Parathyroid adenoma (tissue), 2 donors: ENCODE data around the gene RSL24D1.
"Not testable (repeated sequence)": the region's sequence is repeated elsewhere in the genome, so short reads cannot be mapped to it uniquely, and the experiment has no call there.

Experiments
- H2AFZ ChIP-seq: fragments of 300-600 bp; sonication (generic); one replicate; pipeline ENCODE4 v1.7.0; 2017; ENCODE audit warnings: antibody characterized with exemption, mild to moderate bottlenecking
- H3K27ac ChIP-seq: fragments of 300-600 bp; sonication (generic); one replicate; pipeline ENCODE4 v1.7.0; 2017
- H3K27me3 ChIP-seq: fragments of 300-600 bp; sonication (generic); one replicate; pipeline ENCODE4 v1.7.0; 2017; ENCODE audit warnings: low read length; ENCODE audit not compliant: control insufficient read depth, insufficient read depth
- H3K36me3 ChIP-seq: fragments of 300-600 bp; sonication (generic); one replicate; pipeline ENCODE4 v1.7.0; 2017; ENCODE audit warnings: low read length; ENCODE audit not compliant: control insufficient read depth, insufficient read depth
- H3K4me1 ChIP-seq: fragments of 300-600 bp; sonication (generic); one replicate; pipeline ENCODE4 v1.7.0; 2017; ENCODE audit warnings: control low read depth
- H3K4me2 ChIP-seq: fragments of 300-600 bp; sonication (generic); one replicate; pipeline ENCODE4 v1.7.0; 2017; ENCODE audit warnings: low read length
- H3K4me3 ChIP-seq: fragments of 300-600 bp; sonication (generic); one replicate; pipeline ENCODE4 v1.7.0; 2017; ENCODE audit warnings: low read depth, low read length
- H3K79me2 ChIP-seq: fragments of 300-600 bp; sonication (generic); one replicate; pipeline ENCODE4 v1.7.0; 2017; ENCODE audit warnings: control low read depth
- H3K9ac ChIP-seq: fragments of 300-600 bp; sonication (generic); one replicate; pipeline ENCODE4 v1.7.0; 2017; ENCODE audit warnings: mild to moderate bottlenecking
- H3K9me3 ChIP-seq: fragments of 300-600 bp; sonication (generic); one replicate; pipeline ENCODE4 v1.7.0; 2017; ENCODE audit warnings: low read length; ENCODE audit not compliant: control insufficient read depth
- TF ChIP-seq, protein P1 (sequence below): fragments of 300-600 bp; sonication (generic); IDR thresholded peaks from one replicate; pipeline ENCODE4 v1.7.0; 2017; ENCODE audit warnings: antibody characterized with exemption, mild to moderate bottlenecking
- donor health status: primary hyperparathyroidism.

RSL24D1 gene

DNA sequence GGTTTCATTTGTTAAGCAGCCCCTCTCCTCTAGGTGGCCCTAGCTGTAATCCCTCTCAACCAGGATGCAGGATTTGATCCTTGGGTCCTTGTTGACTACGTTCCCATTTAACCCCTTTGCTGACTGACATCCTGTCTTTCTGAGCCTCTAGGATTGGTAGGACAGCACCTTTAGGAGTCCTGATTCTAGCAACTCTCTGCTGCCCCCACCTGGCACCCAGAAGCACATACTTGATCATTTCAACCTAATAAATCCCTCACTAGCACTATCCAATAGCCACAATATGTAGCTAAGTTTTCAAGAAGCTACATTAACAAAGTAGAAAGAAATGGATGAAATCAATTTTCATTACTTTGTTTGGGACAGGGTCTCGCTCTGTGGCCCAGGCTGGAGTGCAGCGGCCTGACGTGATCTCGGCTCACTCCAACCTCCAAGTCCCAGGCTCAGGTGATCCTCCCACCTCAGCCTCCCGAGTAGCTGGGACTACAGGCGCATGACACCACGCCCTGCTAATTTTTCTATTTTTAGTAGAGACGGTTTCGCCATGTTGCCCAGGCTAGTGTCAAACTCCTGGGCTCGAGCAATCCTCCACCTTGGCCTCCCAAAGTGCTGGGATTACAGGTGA, 28.3 kb downstream of the RSL24D1 start:
- no peaks in the 10 kb centered on the region for H3K27me3 ChIP-seq
- H3K36me3 ChIP-seq, result no peaks in the 10 kb centered on the region
- no peak overlapping the region for H3K4me2 ChIP-seq
- H2AFZ ChIP-seq, result no peak overlapping the region
- H3K9ac ChIP-seq, result no peak overlapping the region
- no peaks in the 10 kb centered on the region for H3K79me2 ChIP-seq
- H3K4me3 ChIP-seq, result no peak overlapping the region
- H3K9me3 ChIP-seq, result no peaks in the 10 kb centered on the region
- no peak overlapping the region for H3K27ac ChIP-seq
- H3K4me1 ChIP-seq, result no peaks in the 10 kb centered on the region
- TF ChIP-seq, protein P1, sequence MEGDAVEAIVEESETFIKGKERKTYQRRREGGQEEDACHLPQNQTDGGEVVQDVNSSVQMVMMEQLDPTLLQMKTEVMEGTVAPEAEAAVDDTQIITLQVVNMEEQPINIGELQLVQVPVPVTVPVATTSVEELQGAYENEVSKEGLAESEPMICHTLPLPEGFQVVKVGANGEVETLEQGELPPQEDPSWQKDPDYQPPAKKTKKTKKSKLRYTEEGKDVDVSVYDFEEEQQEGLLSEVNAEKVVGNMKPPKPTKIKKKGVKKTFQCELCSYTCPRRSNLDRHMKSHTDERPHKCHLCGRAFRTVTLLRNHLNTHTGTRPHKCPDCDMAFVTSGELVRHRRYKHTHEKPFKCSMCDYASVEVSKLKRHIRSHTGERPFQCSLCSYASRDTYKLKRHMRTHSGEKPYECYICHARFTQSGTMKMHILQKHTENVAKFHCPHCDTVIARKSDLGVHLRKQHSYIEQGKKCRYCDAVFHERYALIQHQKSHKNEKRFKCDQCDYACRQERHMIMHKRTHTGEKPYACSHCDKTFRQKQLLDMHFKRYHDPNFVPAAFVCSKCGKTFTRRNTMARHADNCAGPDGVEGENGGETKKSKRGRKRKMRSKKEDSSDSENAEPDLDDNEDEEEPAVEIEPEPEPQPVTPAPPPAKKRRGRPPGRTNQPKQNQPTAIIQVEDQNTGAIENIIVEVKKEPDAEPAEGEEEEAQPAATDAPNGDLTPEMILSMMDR, result no peak

DNA sequence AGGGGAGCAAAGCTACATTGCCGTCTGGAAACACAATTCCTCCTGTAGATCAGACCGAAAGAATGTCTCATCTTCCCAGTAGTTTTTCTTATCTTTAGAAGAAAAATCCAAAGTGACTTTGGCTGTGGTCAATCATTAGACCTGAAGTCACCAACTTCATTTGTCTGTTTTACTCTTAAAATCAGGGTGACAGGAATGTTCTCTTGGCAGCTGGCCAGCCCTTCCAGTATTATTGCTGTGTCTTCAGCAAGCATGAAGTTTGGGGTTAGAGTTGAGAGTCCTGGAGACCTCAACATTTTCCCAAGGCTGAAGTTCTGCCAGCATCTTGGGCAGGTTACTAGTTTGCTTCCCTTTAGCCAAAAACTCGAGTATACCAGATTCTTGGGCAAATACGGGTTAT, 32.5 kb downstream of the RSL24D1 start:
- Histone ChIP-seq H3K27me3 (no peaks in the 10 kb centered on the region), H3K4me3 (no peak overlapping the region), H2AFZ (no peak overlapping the region), H3K9ac (no peak overlapping the region), H3K36me3 (no peaks in the 10 kb centered on the region), H3K9me3 (peaks cover 3% of the 10 kb centered on the region), H3K4me2 (no peak overlapping the region), H3K27ac (no peak overlapping the region), H3K79me2 (no peaks in the 10 kb centered on the region), H3K4me1 (no peaks in the 10 kb centered on the region)
- TF ChIP-seq, protein P1, result no peak

DNA sequence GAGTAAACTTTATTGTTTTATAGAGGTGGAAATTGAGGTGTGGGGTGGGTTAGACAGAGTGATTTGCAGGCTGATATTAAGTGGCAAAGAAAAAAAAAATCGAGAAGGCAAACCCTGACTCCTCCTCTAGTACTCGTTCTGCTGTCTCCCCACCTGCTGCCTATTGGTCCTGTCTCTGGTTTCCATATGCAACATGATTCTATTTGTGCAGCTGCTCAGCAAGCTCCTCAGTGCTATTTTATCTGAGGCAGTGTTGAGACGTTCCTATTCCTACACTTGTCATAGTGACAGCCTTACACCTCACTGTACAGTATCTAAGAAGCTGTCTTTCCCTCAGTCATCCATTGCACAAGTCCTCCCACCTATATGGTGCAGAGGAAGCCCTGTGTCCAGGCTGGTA, 45.1 kb downstream of the RSL24D1 start:
- H3K27ac ChIP-seq, result no peak overlapping the region
- H2AFZ ChIP-seq, result no peak overlapping the region
- no peak overlapping the region for H3K4me3 ChIP-seq
- no peaks in the 10 kb centered on the region for H3K36me3 ChIP-seq
- no peak overlapping the region for H3K4me2 ChIP-seq
- no peaks in the 10 kb centered on the region for H3K27me3 ChIP-seq
- no peaks in the 10 kb centered on the region for H3K4me1 ChIP-seq
- no peaks in the 10 kb centered on the region for H3K9me3 ChIP-seq
- no peak overlapping the region for H3K9ac ChIP-seq
- TF ChIP-seq, protein P1, result no peak
- H3K79me2 ChIP-seq, result no peaks in the 10 kb centered on the region

DNA sequence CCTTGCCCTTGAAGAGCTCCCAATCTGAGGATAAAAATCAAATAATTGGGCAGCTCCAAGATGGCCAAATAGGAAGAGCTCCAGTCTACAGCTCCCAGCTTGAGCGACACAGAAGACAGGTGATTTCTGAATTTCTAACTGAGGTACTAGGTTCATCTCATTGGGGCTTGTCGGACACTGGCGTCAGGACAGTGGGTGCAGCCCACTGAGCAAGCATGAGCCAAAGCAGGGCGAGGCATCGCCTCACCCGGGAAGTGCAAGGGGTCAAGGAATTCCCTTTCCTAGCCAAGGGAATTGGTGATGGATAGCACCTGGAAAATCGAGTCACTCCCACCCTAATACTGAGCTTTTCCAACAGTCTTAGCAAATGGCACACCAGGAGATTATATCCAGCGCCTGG, 53.6 kb downstream of the RSL24D1 start:
- not testable (repeated sequence) for H3K36me3 ChIP-seq, H3K4me3 ChIP-seq

DNA sequence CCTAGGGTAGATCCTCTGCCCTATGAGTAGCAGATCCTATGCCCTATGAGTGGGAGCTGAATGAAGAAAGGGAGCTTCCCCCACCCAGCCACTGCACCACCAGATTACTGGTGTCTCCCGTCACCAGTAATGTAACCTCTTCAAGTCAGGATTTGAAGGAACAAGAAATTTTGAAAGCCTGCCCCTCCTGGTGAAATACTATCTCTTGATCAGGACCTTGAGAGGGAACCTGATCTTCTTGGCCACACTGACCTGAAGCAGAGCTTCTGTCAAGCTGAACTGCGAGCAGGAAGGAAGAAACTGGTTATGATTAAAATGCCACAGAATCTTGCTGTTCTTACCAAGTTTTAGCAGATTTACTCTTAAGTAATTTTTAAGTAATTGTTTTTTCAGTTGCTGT, 62.8 kb downstream of the RSL24D1 start:
- Histone ChIP-seq H3K9me3 (no peaks in the 10 kb centered on the region), H3K27me3 (no peaks in the 10 kb centered on the region), H3K9ac (no peak overlapping the region), H2AFZ (no peak overlapping the region), H3K4me3 (no peak overlapping the region), H3K4me2 (no peak overlapping the region), H3K36me3 (no peaks in the 10 kb centered on the region), H3K4me1 (no peaks in the 10 kb centered on the region), H3K27ac (no peak overlapping the region), H3K79me2 (no peaks in the 10 kb centered on the region)
- TF ChIP-seq, protein P1, result no peak

More for the DNA sequence above, 53.6 kb downstream of the RSL24D1 start:
- H3K4me2 ChIP-seq, H2AFZ ChIP-seq, H3K4me1 ChIP-seq, H3K27me3 ChIP-seq, H3K79me2 ChIP-seq, H3K27ac ChIP-seq, H3K9ac ChIP-seq, H3K9me3 ChIP-seq: not testable (repeated sequence)
